Common myeloid progenitor, CD34-positive (primary cell): ENCODE measurements around the gene TBCEL.
A peak's percentile ranks its signal among the peaks of the same experiment; 100 is the strongest.

ENCODE experiments used
- CTCF ChIA-PET: fragments of 350-600 bp; sonication (Branson Sonifier 250); formaldehyde crosslinking; loops from one replicate; lab custom pipeline; 2021; ENCODE audit warnings: antibody characterized with exemption; lab: Charles Lee
- POLR2A ChIA-PET: fragments of 350-600 bp; sonication (Branson Sonifier 250); formaldehyde crosslinking; loops from one replicate; lab custom pipeline; 2021; ENCODE audit warnings: antibody characterized with exemption; lab: Charles Lee
- DNase-seq, 3 donors: peaks; one replicate each; pipeline versions ENCODE4 v3.0.0 to v3.0.0-alpha.2; 2013
- H3K27ac ChIP-seq, 2 experiments: 1 replicate in 1 of 2; 2 replicates in 1 of 2; pipeline ENCODE4 v1.7.0; 2013; ENCODE audit warnings: inconsistent platforms in 2 of 2, low read length in 2 of 2, mild to moderate bottlenecking in 2 of 2, low read depth in 1 of 2, moderate library complexity in 1 of 2; ENCODE audit not compliant: severe bottlenecking in 2 of 2, insufficient read depth in 1 of 2, poor library complexity in 1 of 2
- H3K27me3 ChIP-seq, 5 experiments: replicated peaks in 2 of 5; 1 replicate in 3 of 5; 2 replicates in 2 of 5; pipeline versions ENCODE4 v1.6.1 to v1.7.0; 2013; ENCODE audit warnings: low read length in 4 of 5, mild to moderate bottlenecking in 2 of 5, moderate library complexity in 2 of 5, inconsistent platforms in 1 of 5; ENCODE audit not compliant: insufficient read depth in 5 of 5, control insufficient read depth in 4 of 5
- H3K36me3 ChIP-seq, 4 experiments: 1 replicate in 2 of 4; 2 replicates in 2 of 4; pipeline versions ENCODE4 v1.6.1 to v1.7.0; 2013; ENCODE audit warnings: low read length in 3 of 4, control low read depth in 1 of 4, mild to moderate bottlenecking in 1 of 4; ENCODE audit not compliant: control insufficient read depth in 4 of 4, insufficient read depth in 4 of 4
- H3K4me1 ChIP-seq, 4 experiments: 1 replicate in 3 of 4; 2 replicates in 1 of 4; pipeline versions ENCODE4 v1.6.1 to v1.7.1; 2013; ENCODE audit warnings: low read length in 3 of 4, mild to moderate bottlenecking in 3 of 4, control low read depth in 1 of 4, inconsistent platforms in 1 of 4, moderate library complexity in 1 of 4; ENCODE audit not compliant: control insufficient read depth in 4 of 4, insufficient read depth in 4 of 4; ENCODE audit errors: control extremely low read depth in 1 of 4
- H3K4me3 ChIP-seq, 7 experiments: 1 replicate in 4 of 7; 2 replicates in 3 of 7; pipeline versions ENCODE4 v1.5.1 to v1.7.0; 2013; ENCODE audit warnings: mild to moderate bottlenecking in 7 of 7, low read length in 6 of 7, moderate library complexity in 6 of 7, inconsistent platforms in 2 of 7, low read depth in 2 of 7, control low read depth in 1 of 7; ENCODE audit not compliant: insufficient read depth in 4 of 7, control insufficient read depth in 1 of 7; ENCODE audit errors: extremely low read depth in 1 of 7
- H3K9me3 ChIP-seq, 5 experiments: 1 replicate in 4 of 5; 2 replicates in 1 of 5; pipeline versions ENCODE4 v1.6.1 to v1.7.1; 2013; ENCODE audit warnings: low read length in 4 of 5, mild to moderate bottlenecking in 2 of 5, inconsistent platforms in 1 of 5, low read depth in 1 of 5, moderate library complexity in 1 of 5; ENCODE audit not compliant: control insufficient read depth in 4 of 5, insufficient read depth in 2 of 5; ENCODE audit errors: control extremely low read depth in 1 of 5
- WGBS: methylation state at CpG from one replicate; pipeline ENCODE4 v1.1.5; 2013; ENCODE audit not compliant: insufficient coverage; 5-methylcytosine and 5-hydroxymethylcytosine counted together

Gene TBCEL

GRCh38 chr11:121035169-121035755 is 11.4 kb downstream of the TBCEL start:
- Histone ChIP-seq H3K27me3 (no peaks in the 10 kb centered on the region), H3K4me1 (peaks cover 0 to 15% (median 0%) of the 10 kb centered on the region in 4 experiments), H3K27ac (no peak overlapping the region), H3K4me3 (no peak overlapping the region), H3K36me3 (peaks cover 0 to 3% (median 0%) of the 10 kb centered on the region in 4 experiments), H3K9me3 (peaks cover 0 to 1% (median 0%) of the 10 kb centered on the region in 5 experiments)
- CTCF ChIA-PET: interaction anchor here (0.8 to 1.9 kb wide), 7 partner anchors 8 to 159 kb away, joined by 3 to 5 read pairs (median 4); partner anchors contain the start of gene TBCEL
- no peak for DNase-seq
- 88% methylated on average over 3 of the region's 4 CpGs for WGBS
- POLR2A ChIA-PET: no interaction called here

- 21% methylated on average over 3 of the region's 3 CpGs for WGBS
- ChIA-PET CTCF (interaction anchor here (1.1 to 1.9 kb wide), 2 partner anchors 16 to 91 kb away, joined by 3 to 5 read pairs; no protein-coding TSS in a partner anchor), POLR2A (no interaction called here)
- DNase-seq: peak; percentile 15 to 72 (median 58)
- peaks cover 0 to 3% (median 0%) of the 10 kb centered on the region in 4 experiments for H3K36me3 ChIP-seq
- no peak overlapping the region for H3K27ac ChIP-seq
- no peak overlapping the region for H3K4me3 ChIP-seq
- peaks cover 0 to 1% (median 0%) of the 10 kb centered on the region in 5 experiments for H3K9me3 ChIP-seq
- H3K4me1 ChIP-seq: peaks cover 0 to 16% (median 0%) of the 10 kb centered on the region in 4 experiments
- no peaks in the 10 kb centered on the region for H3K27me3 ChIP-seq
Observed at GRCh38 chr11:121035780-121036179, 11.9 kb downstream of the TBCEL start.

- Histone ChIP-seq H3K9me3 (no peaks in the 10 kb centered on the region), H3K4me1 (peaks cover 0 to 16% (median 0%) of the 10 kb centered on the region in 4 experiments), H3K36me3 (no peaks in the 10 kb centered on the region), H3K4me3 (no peak overlapping the region), H3K27me3 (no peaks in the 10 kb centered on the region), H3K27ac (no peak overlapping the region)
- ChIA-PET CTCF (no interaction called here), POLR2A (no interaction called here)
- peak in 2 of 3 donors; percentile 15 to 31 for DNase-seq
- no CpG with 5 or more reads among the region's 1 CpG for WGBS
Observed at GRCh38 chr11:121037016-121037415, 13.1 kb downstream of the TBCEL start.

DNA sequence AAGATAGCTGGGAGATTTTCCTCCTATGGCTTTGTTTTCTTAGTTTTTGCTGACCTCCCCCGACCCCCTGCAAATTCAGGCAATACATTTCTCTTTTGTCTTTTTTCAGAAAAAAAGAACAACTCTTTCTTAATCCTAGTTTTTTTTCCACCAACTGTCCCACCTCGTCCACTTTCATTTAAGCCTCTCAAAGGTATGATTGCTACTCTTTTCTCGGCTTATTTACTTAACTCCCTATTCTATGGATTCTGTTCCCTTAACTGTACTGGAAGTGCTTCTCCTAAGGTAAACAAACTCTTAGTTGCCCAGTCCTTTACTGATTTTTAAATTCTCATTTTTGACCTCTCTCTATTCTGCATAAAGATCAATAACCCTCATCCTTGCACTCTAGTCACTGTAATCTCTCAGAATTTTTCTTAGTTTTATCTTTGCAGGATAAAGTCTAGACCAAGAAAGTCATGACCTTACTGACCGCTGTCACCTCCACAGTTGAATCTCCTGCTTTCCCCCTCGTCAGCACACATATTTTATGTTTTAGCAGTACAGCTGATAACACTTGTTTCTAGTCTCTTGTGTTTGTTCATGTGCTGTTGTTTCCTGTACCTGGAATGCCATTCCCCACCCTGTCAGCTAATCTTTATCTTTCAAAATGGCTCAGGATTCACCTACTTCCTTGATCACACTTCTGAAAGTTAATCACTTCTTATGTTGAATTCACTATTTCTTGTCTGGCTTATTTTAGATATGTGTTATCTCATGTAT is 14.9 kb downstream of the TBCEL start:
- 96% methylated on average over 3 of the region's 5 CpGs for WGBS
- DNase-seq: no peak
- H3K36me3 ChIP-seq: no peaks in the 10 kb centered on the region
- peaks cover 0 to 16% (median 0%) of the 10 kb centered on the region in 4 experiments for H3K4me1 ChIP-seq
- ChIA-PET CTCF (no interaction called here), POLR2A (no interaction called here)
- no peak overlapping the region for H3K4me3 ChIP-seq
- no peaks in the 10 kb centered on the region for H3K9me3 ChIP-seq
- no peaks in the 10 kb centered on the region for H3K27me3 ChIP-seq
- no peak overlapping the region for H3K27ac ChIP-seq

DNA sequence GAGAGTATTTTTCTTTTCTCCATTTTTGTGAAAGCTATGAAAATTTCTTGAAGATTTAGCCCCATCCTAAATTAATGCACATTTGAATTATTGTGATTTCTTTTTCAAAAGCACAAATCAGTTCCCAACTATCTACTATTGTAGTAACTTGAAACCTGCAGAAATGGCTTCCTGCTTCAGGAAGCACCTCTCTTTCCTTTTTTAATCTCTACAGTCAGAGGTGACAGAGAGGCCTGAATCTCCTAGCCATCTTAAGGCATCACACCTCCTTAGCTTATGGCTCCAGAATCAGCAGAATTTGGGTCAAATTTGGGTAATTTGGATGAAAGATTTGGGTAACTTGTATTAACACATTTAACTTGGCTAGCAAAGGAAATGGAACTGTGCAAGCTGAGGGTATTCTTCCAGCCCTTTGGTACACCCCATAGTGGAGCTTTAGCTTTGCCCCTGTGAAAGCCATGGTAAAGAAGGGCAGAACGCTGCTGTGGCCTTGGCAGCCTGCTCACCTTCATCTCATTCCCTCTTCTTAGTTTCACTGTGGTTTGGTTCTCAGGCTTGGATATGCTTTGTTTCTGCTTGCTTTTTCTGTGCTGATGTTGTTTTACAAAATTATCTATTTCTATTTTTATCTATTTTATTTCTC is 16.2 kb downstream of the TBCEL start:
- H3K9me3 ChIP-seq: no peaks in the 10 kb centered on the region
- H3K36me3 ChIP-seq: no peaks in the 10 kb centered on the region
- POLR2A ChIA-PET: no interaction called here
- H3K4me3 ChIP-seq: no peak overlapping the region
- CTCF ChIA-PET: interaction anchor here (0.6 kb wide), 1 partner anchor 78 kb away, joined by 3 read pairs; no protein-coding TSS in a partner anchor
- no peaks in the 10 kb centered on the region for H3K27me3 ChIP-seq
- peaks cover 0 to 16% (median 0%) of the 10 kb centered on the region in 4 experiments for H3K4me1 ChIP-seq
- no peak overlapping the region for H3K27ac ChIP-seq
- WGBS: no CpG with 5 or more reads among the region's 1 CpG
- DNase-seq: no peak

DNA sequence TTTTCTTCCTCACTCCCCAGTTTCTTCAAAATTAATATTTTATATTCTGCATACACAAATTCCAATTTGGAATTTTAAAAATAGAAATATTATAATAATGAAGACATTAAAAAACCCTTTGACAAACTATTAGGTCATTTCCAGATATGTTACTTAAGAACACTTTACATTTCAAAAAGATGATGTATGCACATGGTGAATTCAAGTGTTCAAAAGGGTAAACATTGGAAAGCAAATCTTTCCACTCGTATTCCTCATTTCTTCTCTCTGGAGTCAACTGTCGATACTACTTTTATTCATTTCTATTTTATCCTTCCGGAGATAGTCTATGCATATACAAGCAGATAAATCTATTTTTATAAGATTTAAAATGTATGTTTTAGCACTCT is 16.7 kb downstream of the TBCEL start:
- Histone ChIP-seq H3K36me3 (peaks cover 0 to 3% (median 0%) of the 10 kb centered on the region in 4 experiments), H3K4me1 (peaks cover 0 to 13% (median 0%) of the 10 kb centered on the region in 4 experiments), H3K27ac (no peak overlapping the region), H3K9me3 (no peaks in the 10 kb centered on the region), H3K4me3 (no peak overlapping the region), H3K27me3 (no peaks in the 10 kb centered on the region)
- no peak for DNase-seq
- ChIA-PET CTCF (no interaction called here), POLR2A (no interaction called here)
- no CpG with 5 or more reads among the region's 3 CpGs for WGBS
